ENCODE results near the gene BTF3. TPM values are rescaled to one million over a fixed set of nuclear protein-coding genes. Genes with fewer than 3 reads are reported as not detected.
"Not testable (repeated sequence)": the region's sequence is repeated elsewhere in the genome, so short reads cannot be mapped to it uniquely, and the experiment has no call there.

Gene BTF3
- polyA plus RNA-seq, 4 donors: 760 to 890 (median 784) TPM

- WGBS, 3 donors: 33 to 42% (median 39%) methylated on average over 16 of the region's 16 CpGs
- H3K9me3 ChIP-seq (ENCODE audit: control insufficient read depth in 2 of 2, insufficient read depth in 1 of 2, low read depth in 1 of 2, low read length in 1 of 2): no peaks in the 10 kb centered on the region
- DNase-seq (no peak), FAIRE-seq (no peak)
- peak overlapping the region; percentile 88 to 94 (median 94) for H3K27ac ChIP-seq (ENCODE audit: low read depth in 1 of 3, low read length in 2 of 3)
- H3K36me3 ChIP-seq (ENCODE audit: control insufficient read depth in 3 of 3, insufficient read depth in 2 of 3, low read depth in 1 of 3, low read length in 3 of 3): peaks cover 0 to 6% (median 1%) of the 10 kb centered on the region in 3 donors
- H3K4me1 ChIP-seq (ENCODE audit: control insufficient read depth in 3 of 3, insufficient read depth in 2 of 3, low read depth in 1 of 3, low read length in 2 of 3): peaks cover 3 to 15% (median 7%) of the 10 kb centered on the region in 3 donors
- no peaks in the 10 kb centered on the region for H3K27me3 ChIP-seq (ENCODE audit: control insufficient read depth in 3 of 3, insufficient read depth in 3 of 3, low read length in 3 of 3)
- peak overlapping the region; percentile 39 to 99 (median 70) for H3K4me3 ChIP-seq (ENCODE audit: low read depth in 1 of 3, low read length in 3 of 3)
These were observed 665 bp upstream of the BTF3 start for GRCh38 chr5:73497497-73498056.

- Histone ChIP-seq H3K27ac (ENCODE audit: low read depth in 1 of 3, low read length in 2 of 3) (peak overlapping the region in 1 of 3 donors; percentile 88), H3K4me3 (ENCODE audit: low read depth in 1 of 3, low read length in 3 of 3) (peak overlapping the region; percentile 70 to 99 (median 98)), H3K9me3 (ENCODE audit: control insufficient read depth in 2 of 2, insufficient read depth in 1 of 2, low read depth in 1 of 2, low read length in 1 of 2) (no peaks in the 10 kb centered on the region), H3K27me3 (ENCODE audit: control insufficient read depth in 3 of 3, insufficient read depth in 3 of 3, low read length in 3 of 3) (no peaks in the 10 kb centered on the region), H3K4me1 (ENCODE audit: control insufficient read depth in 3 of 3, insufficient read depth in 2 of 3, low read depth in 1 of 3, low read length in 2 of 3) (peaks cover 3 to 15% (median 7%) of the 10 kb centered on the region in 3 donors), H3K36me3 (ENCODE audit: control insufficient read depth in 3 of 3, insufficient read depth in 2 of 3, low read depth in 1 of 3, low read length in 3 of 3) (peaks cover 2 to 10% (median 9%) of the 10 kb centered on the region in 3 donors)
- WGBS, 3 donors: 2 to 6% (median 4%) methylated on average over 12 of the region's 12 CpGs
- no peak for FAIRE-seq
- peak in 1 of 2 donors; percentile 22 for DNase-seq
These were observed 945 bp downstream of the BTF3 start for GRCh38 chr5:73499187-73499586.

- Histone ChIP-seq H3K4me1 (ENCODE audit: control insufficient read depth in 3 of 3, insufficient read depth in 2 of 3, low read depth in 1 of 3, low read length in 2 of 3) (peaks cover 3 to 15% (median 7%) of the 10 kb centered on the region in 3 donors), H3K9me3 (ENCODE audit: control insufficient read depth in 2 of 2, insufficient read depth in 1 of 2, low read depth in 1 of 2, low read length in 1 of 2) (no peaks in the 10 kb centered on the region), H3K27ac (ENCODE audit: low read depth in 1 of 3, low read length in 2 of 3) (no peak overlapping the region), H3K4me3 (ENCODE audit: low read depth in 1 of 3, low read length in 3 of 3) (no peak overlapping the region), H3K36me3 (ENCODE audit: control insufficient read depth in 3 of 3, insufficient read depth in 2 of 3, low read depth in 1 of 3, low read length in 3 of 3) (peaks cover 2 to 10% (median 9%) of the 10 kb centered on the region in 3 donors), H3K27me3 (ENCODE audit: control insufficient read depth in 3 of 3, insufficient read depth in 3 of 3, low read length in 3 of 3) (no peaks in the 10 kb centered on the region)
- WGBS, 3 donors: 28 to 61% (median 50%) methylated on average over 2 of the region's 2 CpGs
- no peak for DNase-seq
- FAIRE-seq: no peak
These were observed 1.5 kb downstream of the BTF3 start for GRCh38 chr5:73499756-73500155.

GRCh38 chr5:73501406-73501805 lies 3.2 kb downstream of the BTF3 start:
- no peak for FAIRE-seq
- 95 to 100% (median 97%) methylated on average over 2 of the region's 2 CpGs for WGBS, 3 donors
- no peak for DNase-seq
- Histone ChIP-seq H3K36me3 (ENCODE audit: control insufficient read depth in 3 of 3, insufficient read depth in 2 of 3, low read depth in 1 of 3, low read length in 3 of 3) (peaks cover 2 to 12% (median 10%) of the 10 kb centered on the region in 3 donors), H3K4me1 (ENCODE audit: control insufficient read depth in 3 of 3, insufficient read depth in 2 of 3, low read depth in 1 of 3, low read length in 2 of 3) (peaks cover 3 to 12% (median 7%) of the 10 kb centered on the region in 3 donors), H3K4me3 (ENCODE audit: low read depth in 1 of 3, low read length in 3 of 3) (no peak overlapping the region), H3K27me3 (ENCODE audit: control insufficient read depth in 3 of 3, insufficient read depth in 3 of 3, low read length in 3 of 3) (no peaks in the 10 kb centered on the region), H3K9me3 (ENCODE audit: control insufficient read depth in 2 of 2, insufficient read depth in 1 of 2, low read depth in 1 of 2, low read length in 1 of 2) (no peaks in the 10 kb centered on the region), H3K27ac (ENCODE audit: low read depth in 1 of 3, low read length in 2 of 3) (no peak overlapping the region)

- Histone ChIP-seq H3K27ac (ENCODE audit: low read depth in 1 of 3, low read length in 2 of 3) (no peak overlapping the region), H3K27me3 (ENCODE audit: control insufficient read depth in 3 of 3, insufficient read depth in 3 of 3, low read length in 3 of 3) (no peaks in the 10 kb centered on the region), H3K4me1 (ENCODE audit: control insufficient read depth in 3 of 3, insufficient read depth in 2 of 3, low read depth in 1 of 3, low read length in 2 of 3) (no peaks in the 10 kb centered on the region), H3K9me3 (ENCODE audit: control insufficient read depth in 2 of 2, insufficient read depth in 1 of 2, low read depth in 1 of 2, low read length in 1 of 2) (no peaks in the 10 kb centered on the region), H3K4me3 (ENCODE audit: low read depth in 1 of 3, low read length in 3 of 3) (no peak overlapping the region), H3K36me3 (ENCODE audit: control insufficient read depth in 3 of 3, insufficient read depth in 2 of 3, low read depth in 1 of 3, low read length in 3 of 3) (peaks cover 2 to 15% (median 13%) of the 10 kb centered on the region in 3 donors)
- no peak for FAIRE-seq
- 87 to 89% (median 89%) methylated on average over 5 of the region's 5 CpGs for WGBS, 3 donors
- no peak for DNase-seq
These were observed 8.3 kb downstream of the BTF3 start for GRCh38 chr5:73506459-73506955.

DNA sequence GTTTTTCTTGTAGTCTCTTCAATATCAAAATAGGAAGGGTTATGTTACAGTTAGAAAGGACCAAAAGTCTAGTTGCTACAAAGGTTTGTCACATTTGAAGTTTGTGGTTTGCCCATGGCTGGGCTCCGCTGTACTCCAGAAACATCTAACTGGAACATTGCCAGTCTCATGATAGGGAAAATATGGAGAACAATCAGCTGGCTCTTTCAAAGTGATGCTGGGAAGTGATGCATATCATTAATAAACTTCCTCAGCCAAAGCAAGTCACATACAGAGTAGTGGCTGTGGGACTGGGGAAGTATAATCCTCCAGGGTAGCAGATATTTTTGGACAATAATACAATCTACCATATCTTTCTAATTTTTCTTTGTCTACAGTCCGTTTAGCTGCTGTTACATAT lies 8.8 kb downstream of the BTF3 start:
- Histone ChIP-seq H3K27ac (ENCODE audit: low read depth in 1 of 3, low read length in 2 of 3) (no peak overlapping the region), H3K27me3 (ENCODE audit: control insufficient read depth in 3 of 3, insufficient read depth in 3 of 3, low read length in 3 of 3) (no peaks in the 10 kb centered on the region), H3K9me3 (ENCODE audit: control insufficient read depth in 2 of 2, insufficient read depth in 1 of 2, low read depth in 1 of 2, low read length in 1 of 2) (no peaks in the 10 kb centered on the region), H3K4me3 (ENCODE audit: low read depth in 1 of 3, low read length in 3 of 3) (no peak overlapping the region), H3K36me3 (ENCODE audit: control insufficient read depth in 3 of 3, insufficient read depth in 2 of 3, low read depth in 1 of 3, low read length in 3 of 3) (peaks cover 2 to 11% (median 11%) of the 10 kb centered on the region in 3 donors), H3K4me1 (ENCODE audit: control insufficient read depth in 3 of 3, insufficient read depth in 2 of 3, low read depth in 1 of 3, low read length in 2 of 3) (no peaks in the 10 kb centered on the region)
- DNase-seq (no peak), FAIRE-seq (no peak)
- WGBS, 3 donors: 46 to 79% (median 64%) methylated on average over 2 of the region's 2 CpGs

DNA sequence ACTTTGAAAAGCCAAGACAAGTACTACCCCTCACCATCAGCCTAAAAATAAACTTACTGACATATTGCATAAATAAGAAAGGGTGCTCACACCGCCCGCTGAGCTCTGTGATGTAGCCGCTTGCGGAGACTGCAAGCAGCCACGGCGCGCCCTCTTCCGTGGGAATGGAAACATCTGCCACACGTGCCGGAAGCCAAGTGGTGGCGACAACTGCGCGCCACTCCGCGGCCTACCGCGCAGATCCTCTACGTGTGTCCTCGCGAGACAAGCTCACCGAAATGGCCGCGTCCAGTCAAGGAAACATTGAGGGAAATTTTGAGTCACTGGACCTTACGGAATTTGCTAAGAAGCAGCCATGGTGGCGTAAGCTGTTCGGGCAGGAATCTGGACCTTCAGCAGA lies 10.3 kb downstream of the BTF3 start:
- WGBS, 3 donors: 94 to 98% (median 95%) methylated on average over 26 of the region's 26 CpGs
- not testable (repeated sequence) for H3K4me3 ChIP-seq (ENCODE audit: low read depth in 1 of 3, low read length in 3 of 3); H3K27ac ChIP-seq (ENCODE audit: low read depth in 1 of 3, low read length in 2 of 3); H3K36me3 ChIP-seq (ENCODE audit: control insufficient read depth in 3 of 3, insufficient read depth in 2 of 3, low read depth in 1 of 3, low read length in 3 of 3); H3K27me3 ChIP-seq (ENCODE audit: control insufficient read depth in 3 of 3, insufficient read depth in 3 of 3, low read length in 3 of 3); DNase-seq; H3K4me1 ChIP-seq (ENCODE audit: control insufficient read depth in 3 of 3, insufficient read depth in 2 of 3, low read depth in 1 of 3, low read length in 2 of 3); FAIRE-seq; H3K9me3 ChIP-seq (ENCODE audit: control insufficient read depth in 2 of 2, insufficient read depth in 1 of 2, low read depth in 1 of 2, low read length in 1 of 2)

DNA sequence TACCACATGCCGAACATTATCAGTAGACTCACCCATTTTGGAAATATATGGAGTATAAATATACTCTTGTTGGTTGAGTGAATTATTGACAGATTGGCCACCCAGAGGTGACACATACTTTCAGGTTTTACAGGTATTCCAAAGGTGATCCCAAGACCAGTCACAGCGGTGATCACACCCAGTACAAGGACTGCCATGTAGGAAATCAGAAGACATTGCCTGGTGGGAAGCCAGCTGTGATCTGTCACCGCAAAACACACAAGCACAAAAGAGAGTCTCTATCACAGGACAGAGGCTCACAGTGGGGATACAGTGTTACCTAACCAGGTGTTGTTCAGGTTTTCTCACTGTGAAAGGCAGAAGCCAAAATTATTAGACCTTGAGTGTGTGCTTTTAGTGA lies 15.8 kb downstream of the BTF3 start:
- Histone ChIP-seq H3K4me3 (ENCODE audit: low read depth in 1 of 3, low read length in 3 of 3) (no peak overlapping the region), H3K27ac (ENCODE audit: low read depth in 1 of 3, low read length in 2 of 3) (peak overlapping the region in 1 of 3 donors; percentile 53), H3K9me3 (ENCODE audit: control insufficient read depth in 2 of 2, insufficient read depth in 1 of 2, low read depth in 1 of 2, low read length in 1 of 2) (no peaks in the 10 kb centered on the region), H3K27me3 (ENCODE audit: control insufficient read depth in 3 of 3, insufficient read depth in 3 of 3, low read length in 3 of 3) (no peaks in the 10 kb centered on the region), H3K4me1 (ENCODE audit: control insufficient read depth in 3 of 3, insufficient read depth in 2 of 3, low read depth in 1 of 3, low read length in 2 of 3) (peaks cover 0 to 5% (median 0%) of the 10 kb centered on the region in 3 donors), H3K36me3 (ENCODE audit: control insufficient read depth in 3 of 3, insufficient read depth in 2 of 3, low read depth in 1 of 3, low read length in 3 of 3) (no peaks in the 10 kb centered on the region)
- DNase-seq (peak; percentile 29 to 69), FAIRE-seq (no peak)
- 56 to 88% (median 83%) methylated on average over 3 of the region's 3 CpGs for WGBS, 3 donors

Measured in small intestine (tissue), 7 donors.